ENCODE data around the gene SAPCD1. TPM values are rescaled to one million over a fixed set of nuclear protein-coding genes. Genes with fewer than 3 reads are reported as not detected.

Gene SAPCD1
- total RNA-seq, 2 donors from 2014 or later = 1.9 to 15.7 TPM

GRCh38 chr6:31734247-31734820 lies 28.1 kb upstream of the SAPCD1 start:
- Histone ChIP-seq H3K9me3 (no peaks in the 10 kb centered on the region), H3K4me1 (replicated peaks) (peaks cover 16% of the 10 kb centered on the region), H3K4me3 (peak overlapping the region; percentile 61 to 78), H3K27ac (peak overlapping the region; percentile 94 to 98), H3K27me3 (replicated peaks; ENCODE audit: insufficient read depth) (no peaks in the 10 kb centered on the region), H3K36me3 (peaks cover 4 to 14% of the 10 kb centered on the region in 2 donors)
- no peak for DNase-seq (ENCODE audit: low spot score)
- intact Hi-C loops (cut with DNase I) = no loop called here
- no peak for TF ChIP-seq CTCF (IDR thresholded peaks at IDR 0.05)
- no peak for TF ChIP-seq POLR2A (IDR thresholded peaks at IDR 0.05)
- no peak for TF ChIP-seq POLR2AphosphoS5 (IDR thresholded peaks at IDR 0.05)
- WGBS = 6% methylated on average over 2 of the region's 2 CpGs

- DNase-seq (ENCODE audit: low spot score) = peak; percentile 60
- WGBS = 0% methylated on average over 18 of the region's 18 CpGs
- H3K36me3 ChIP-seq = peaks cover 4 to 14% of the 10 kb centered on the region in 2 donors
- H3K4me1 ChIP-seq (replicated peaks) = peaks cover 17% of the 10 kb centered on the region
- TF ChIP-seq POLR2A (IDR thresholded peaks at IDR 0.05) (peak; percentile 75), CTCF (IDR thresholded peaks at IDR 0.05) (no peak), POLR2AphosphoS5 (IDR thresholded peaks at IDR 0.05) (peak; percentile 71)
- no peaks in the 10 kb centered on the region for H3K9me3 ChIP-seq
- peak overlapping the region; percentile 61 to 78 for H3K4me3 ChIP-seq
- intact Hi-C loops (cut with DNase I) = loop anchor here (5.0 kb wide), 1 partner anchor 87 kb away; no protein-coding TSS in a partner anchor
- H3K27me3 ChIP-seq (replicated peaks; ENCODE audit: insufficient read depth) = no peaks in the 10 kb centered on the region
- peak overlapping the region; percentile 94 to 98 for H3K27ac ChIP-seq
These were observed 27.5 kb upstream of the SAPCD1 start for GRCh38 chr6:31734821-31735406.

GRCh38 chr6:31736021-31736767 lies 26.3 kb upstream of the SAPCD1 start, which contains the start of gene CLIC1:
Gene CLIC1 (minus strand): TSS chr6:31736530. CDS start chr6:31736300, 230 bp downstream.
- no peaks in the 10 kb centered on the region for H3K9me3 ChIP-seq
- intact Hi-C loops (cut with DNase I) = loop anchor here (5.0 kb wide), 1 partner anchor 86 kb away; no protein-coding TSS in a partner anchor
- peaks cover 17% of the 10 kb centered on the region for H3K4me1 ChIP-seq (replicated peaks)
- H3K4me3 ChIP-seq = peak within 1 kb of the TSS; percentile 61 to 78
- H3K36me3 ChIP-seq = peaks cover 4 to 14% of the 10 kb centered on the region in 2 donors
- 0% methylated on average over 24 of the region's 24 CpGs for WGBS
- DNase-seq (ENCODE audit: low spot score) = peak; percentile 87
- H3K27me3 ChIP-seq (replicated peaks; ENCODE audit: insufficient read depth) = no peaks in the 10 kb centered on the region
- H3K27ac ChIP-seq = peak within 1 kb of the TSS; percentile 94 to 98
- no peak for TF ChIP-seq CTCF (IDR thresholded peaks at IDR 0.05)
- peak; percentile 97 for TF ChIP-seq POLR2A (IDR thresholded peaks at IDR 0.05)
- peak; percentile 97 for TF ChIP-seq POLR2AphosphoS5 (IDR thresholded peaks at IDR 0.05)

- Histone ChIP-seq H3K4me3 (peak overlapping the region; percentile 61 to 78), H3K9me3 (no peaks in the 10 kb centered on the region), H3K27ac (peak overlapping the region; percentile 94 to 98), H3K36me3 (peaks cover 3 to 10% of the 10 kb centered on the region in 2 donors), H3K4me1 (replicated peaks) (peaks cover 17% of the 10 kb centered on the region), H3K27me3 (replicated peaks; ENCODE audit: insufficient read depth) (no peaks in the 10 kb centered on the region)
- intact Hi-C loops (cut with DNase I) = loop anchor here (5.0 kb wide), 1 partner anchor 85 kb away; no protein-coding TSS in a partner anchor
- WGBS = 35% methylated on average over 10 of the region's 10 CpGs
- TF ChIP-seq POLR2AphosphoS5 (IDR thresholded peaks at IDR 0.05) (no peak), POLR2A (IDR thresholded peaks at IDR 0.05) (no peak), CTCF (IDR thresholded peaks at IDR 0.05) (no peak)
- no peak for DNase-seq (ENCODE audit: low spot score)
These were observed 25.6 kb upstream of the SAPCD1 start for GRCh38 chr6:31736768-31737314.
